ENCODE measurements around the gene TMPRSS7. TPM values are rescaled to one million over a fixed set of nuclear protein-coding genes. Genes with fewer than 3 reads are reported as not detected.

TMPRSS7 gene
- polyA plus RNA-seq, 3 donors = not detected

DNA sequence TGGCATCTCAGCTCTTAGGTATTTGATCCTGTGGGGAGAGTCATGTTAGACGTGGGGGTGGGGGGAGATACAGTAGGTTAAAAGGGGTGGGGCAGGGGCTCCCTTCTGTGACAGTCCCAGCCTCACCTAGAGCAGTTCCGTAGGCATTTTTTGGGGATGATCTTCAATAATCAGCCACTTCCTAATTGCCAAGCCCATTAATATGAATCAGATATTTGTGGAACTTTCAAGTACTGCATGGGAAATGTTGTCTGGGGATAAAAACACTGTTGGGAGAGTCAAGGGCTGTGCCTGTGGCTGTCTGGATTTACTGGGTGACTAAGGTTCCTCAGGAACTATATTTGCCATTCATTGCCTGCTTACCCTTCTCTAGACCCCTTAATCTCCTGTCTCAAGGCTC is 61.2 kb downstream of the TMPRSS7 start:
- H3K4me1 Mint-ChIP-seq = peaks cover 15% of the 10 kb centered on the region
- no peak for DNase-seq
- TF ChIP-seq, protein P1, sequence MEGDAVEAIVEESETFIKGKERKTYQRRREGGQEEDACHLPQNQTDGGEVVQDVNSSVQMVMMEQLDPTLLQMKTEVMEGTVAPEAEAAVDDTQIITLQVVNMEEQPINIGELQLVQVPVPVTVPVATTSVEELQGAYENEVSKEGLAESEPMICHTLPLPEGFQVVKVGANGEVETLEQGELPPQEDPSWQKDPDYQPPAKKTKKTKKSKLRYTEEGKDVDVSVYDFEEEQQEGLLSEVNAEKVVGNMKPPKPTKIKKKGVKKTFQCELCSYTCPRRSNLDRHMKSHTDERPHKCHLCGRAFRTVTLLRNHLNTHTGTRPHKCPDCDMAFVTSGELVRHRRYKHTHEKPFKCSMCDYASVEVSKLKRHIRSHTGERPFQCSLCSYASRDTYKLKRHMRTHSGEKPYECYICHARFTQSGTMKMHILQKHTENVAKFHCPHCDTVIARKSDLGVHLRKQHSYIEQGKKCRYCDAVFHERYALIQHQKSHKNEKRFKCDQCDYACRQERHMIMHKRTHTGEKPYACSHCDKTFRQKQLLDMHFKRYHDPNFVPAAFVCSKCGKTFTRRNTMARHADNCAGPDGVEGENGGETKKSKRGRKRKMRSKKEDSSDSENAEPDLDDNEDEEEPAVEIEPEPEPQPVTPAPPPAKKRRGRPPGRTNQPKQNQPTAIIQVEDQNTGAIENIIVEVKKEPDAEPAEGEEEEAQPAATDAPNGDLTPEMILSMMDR (IDR thresholded peaks at IDR 0.05) = no peak
- peaks cover 1 to 4% of the 10 kb centered on the region in 2 donors for H3K36me3 Mint-ChIP-seq
- Histone ChIP-seq H4K20me1 (ENCODE audit: insufficient read depth, low read length) (no peaks in the 10 kb centered on the region), H2AFZ (ENCODE audit: insufficient read depth, low read depth, low read length, poor library complexity, severe bottlenecking) (no peak overlapping the region), H3K4me1 (ENCODE audit: control insufficient read depth in 1 of 2, insufficient read depth in 2 of 2, low read length in 2 of 2) (peaks cover 3 to 7% of the 10 kb centered on the region in 2 donors), H3K9ac (ENCODE audit: insufficient read depth, low read length, poor library complexity, severe bottlenecking) (no peak overlapping the region), H3K36me3 (replicated peaks in 1 of 2; ENCODE audit: control insufficient read depth in 1 of 2, insufficient read depth in 2 of 2, low read length in 2 of 2) (no peaks in the 10 kb centered on the region), H3K27ac (ENCODE audit: low read depth in 1 of 2, low read length in 2 of 2) (no peak overlapping the region), H3K79me2 (ENCODE audit: insufficient read depth, low read length) (no peaks in the 10 kb centered on the region), H3K9me3 (replicated peaks in 1 of 2; ENCODE audit: control insufficient read depth in 1 of 2, insufficient read depth in 1 of 2, low read length in 2 of 2) (peaks cover 0 to 5% of the 10 kb centered on the region in 2 donors), H3K27me3 (ENCODE audit: control insufficient read depth in 2 of 2, insufficient read depth in 2 of 2, low read length in 2 of 2) (peaks cover 78 to 93% of the 10 kb centered on the region in 2 donors), H3K4me2 (replicated peaks; ENCODE audit: extremely low read depth, low read length, poor library complexity, severe bottlenecking) (no peak overlapping the region), H3K4me3 (replicated peaks in 1 of 3; ENCODE audit: low read depth in 2 of 3, low read length in 3 of 3) (no peak overlapping the region)
- H3K4me3 Mint-ChIP-seq = peak overlapping the region in 1 of 2 donors; percentile 69
- H3K27ac Mint-ChIP-seq = no peak overlapping the region
- H3K27me3 Mint-ChIP-seq (ENCODE audit: low read depth in 3 of 3) = peaks cover 81 to 86% (median 85%) of the 10 kb centered on the region in 3 donors
- intact Hi-C loops (cut with micrococcal nuclease) = no loop called here
- 80% methylated on average over 1 of the region's 2 CpGs for WGBS (ENCODE audit: insufficient coverage)
- H3K9me3 Mint-ChIP-seq = peaks cover 0 to 16% (median 2%) of the 10 kb centered on the region in 7 donors

DNA sequence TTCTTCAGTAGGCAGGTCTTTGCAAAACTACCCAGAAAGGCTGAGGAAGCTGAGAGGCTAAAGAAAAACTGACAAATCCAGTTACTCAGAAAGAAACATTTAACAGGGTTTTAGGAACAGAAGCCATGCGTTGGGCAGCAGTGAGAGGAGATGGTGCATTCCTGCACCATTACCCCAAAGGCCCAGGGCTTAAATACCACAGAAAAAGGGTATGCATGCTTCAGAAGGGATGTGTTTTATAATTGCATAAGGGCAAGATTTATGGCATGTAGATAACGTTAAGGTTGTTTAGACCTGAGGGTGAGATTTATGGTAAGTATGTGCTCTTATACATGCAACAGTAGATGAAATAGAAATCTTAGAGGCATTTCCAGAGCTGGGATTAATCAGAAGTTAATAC is 61.6 kb downstream of the TMPRSS7 start:
- H3K9me3 Mint-ChIP-seq = peaks cover 0 to 16% (median 2%) of the 10 kb centered on the region in 7 donors
- 100% methylated on average over 1 of the region's 2 CpGs for WGBS (ENCODE audit: insufficient coverage)
- H3K27me3 ChIP-seq (ENCODE audit: control insufficient read depth in 2 of 2, insufficient read depth in 2 of 2, low read length in 2 of 2) = peaks cover 76 to 91% of the 10 kb centered on the region in 2 donors
- H3K27me3 Mint-ChIP-seq (ENCODE audit: low read depth in 3 of 3) = peaks cover 76 to 81% (median 81%) of the 10 kb centered on the region in 3 donors
- H3K36me3 ChIP-seq (replicated peaks in 1 of 2; ENCODE audit: control insufficient read depth in 1 of 2, insufficient read depth in 2 of 2, low read length in 2 of 2) = no peaks in the 10 kb centered on the region
- H3K9me3 ChIP-seq (replicated peaks in 1 of 2; ENCODE audit: control insufficient read depth in 1 of 2, insufficient read depth in 1 of 2, low read length in 2 of 2) = peaks cover 0 to 5% of the 10 kb centered on the region in 2 donors
- H3K4me2 ChIP-seq (replicated peaks; ENCODE audit: extremely low read depth, low read length, poor library complexity, severe bottlenecking) = no peak overlapping the region
- no peak overlapping the region for H2AFZ ChIP-seq (ENCODE audit: insufficient read depth, low read depth, low read length, poor library complexity, severe bottlenecking)
- H3K27ac Mint-ChIP-seq = no peak overlapping the region
- no peak overlapping the region for H3K27ac ChIP-seq (ENCODE audit: low read depth in 1 of 2, low read length in 2 of 2)
- peaks cover 1 to 4% of the 10 kb centered on the region in 2 donors for H3K36me3 Mint-ChIP-seq
- TF ChIP-seq, protein P1 (IDR thresholded peaks at IDR 0.05) = no peak
- peaks cover 0 to 5% of the 10 kb centered on the region in 2 donors for H3K4me1 ChIP-seq (ENCODE audit: control insufficient read depth in 1 of 2, insufficient read depth in 2 of 2, low read length in 2 of 2)
- H4K20me1 ChIP-seq (ENCODE audit: insufficient read depth, low read length) = no peaks in the 10 kb centered on the region
- H3K4me3 ChIP-seq (replicated peaks in 1 of 3; ENCODE audit: low read depth in 2 of 3, low read length in 3 of 3) = no peak overlapping the region
- peak overlapping the region in 1 of 2 donors; percentile 66 for H3K4me3 Mint-ChIP-seq
- H3K79me2 ChIP-seq (ENCODE audit: insufficient read depth, low read length) = no peaks in the 10 kb centered on the region
- intact Hi-C loops (cut with micrococcal nuclease) = no loop called here
- DNase-seq = no peak
- peaks cover 10% of the 10 kb centered on the region for H3K4me1 Mint-ChIP-seq
- no peak overlapping the region for H3K9ac ChIP-seq (ENCODE audit: insufficient read depth, low read length, poor library complexity, severe bottlenecking)

Measured in CD14-positive monocyte (primary cell).